ENCODE measurements around the gene MICU2. TPM values are rescaled to one million over a fixed set of nuclear protein-coding genes. Genes with fewer than 3 reads are reported as not detected.

Gene MICU2
- total and polyA plus RNA-seq, 2 of the 4 experiments (the other 2 are of a cell fraction): 14.9 to 25.0 TPM

- Histone ChIP-seq H4K20me1 (ENCODE audit: insufficient read depth, low read length) (peaks cover 18% of the 10 kb centered on the region), H3K9ac (ENCODE audit: low read depth, low read length) (no peak overlapping the region), H2AK9ac (replicated peaks; ENCODE audit: low read depth, low read length, poor library complexity) (no peak overlapping the region), H3K27me3 (ENCODE audit: control insufficient read depth, insufficient read depth, low read length) (no peaks in the 10 kb centered on the region), H3K27ac (ENCODE audit: insufficient read depth, low read length) (no peak overlapping the region), H2AK5ac (ENCODE audit: low read depth, low read length) (no peak overlapping the region), H3K9me3 (ENCODE audit: control insufficient read depth, insufficient read depth, low read length) (no peaks in the 10 kb centered on the region), H3K9me1 (ENCODE audit: insufficient read depth, low read length) (peaks cover 8% of the 10 kb centered on the region), H3K79me1 (ENCODE audit: low read depth in 1 of 2, low read length in 2 of 2) (peaks cover 21 to 38% of the 10 kb centered on the region in 2 experiments), H2BK20ac (ENCODE audit: low read depth, low read length) (no peak overlapping the region), H3K4me2 (ENCODE audit: low read depth, low read length) (no peak overlapping the region), H4K8ac (ENCODE audit: low read depth in 2 of 2, low read length in 2 of 2) (no peak overlapping the region), H3K23ac (ENCODE audit: low read depth, low read length) (no peak overlapping the region), H2AFZ (replicated peaks; ENCODE audit: low read length, poor library complexity) (no peak overlapping the region), H3K36me3 (ENCODE audit: control insufficient read depth, insufficient read depth, low read length) (peaks cover 3% of the 10 kb centered on the region; the same call in 1 of the 2 replicates), H4K5ac (ENCODE audit: low read depth, low read length) (no peak overlapping the region), H2BK15ac (ENCODE audit: low read depth, low read length) (no peak overlapping the region), H3K14ac (replicated peaks; ENCODE audit: low read depth, low read length) (no peak overlapping the region), H3K18ac (ENCODE audit: low read depth, low read length) (no peak overlapping the region), H3K4me1 (ENCODE audit: control insufficient read depth, insufficient read depth, low read length) (no peaks in the 10 kb centered on the region), H2BK120ac (ENCODE audit: low read depth, low read length) (no peak overlapping the region), H4K91ac (ENCODE audit: insufficient read depth, low read depth, low read length) (no peak overlapping the region), H2BK5ac (ENCODE audit: low read depth, low read length, poor library complexity, severe bottlenecking) (no peak overlapping the region), H3K4ac (ENCODE audit: low read depth, low read length) (no peak overlapping the region), H3K4me3 (ENCODE audit: insufficient read depth, low read depth, low read length) (no peak overlapping the region), H3K56ac (ENCODE audit: extremely low read depth, insufficient read depth, low read length) (no peak overlapping the region)
- ChIA-PET CTCF (no interaction called here), POLR2A (ENCODE audit: unreplicated experiment) (interaction anchor here (0.6 kb wide), 1 partner anchor 83 kb away, joined by 4 read pairs; no protein-coding TSS in a partner anchor)
- no TSS peak for BruUV-seq (replicated peaks)
- ATAC-seq (ENCODE audit: low read depth) (peak; percentile 53; the same call in 1 of the 2 replicates), DNase-seq (no peak)
- dilution Hi-C loops (cut with HindIII; ENCODE audit: low sequenced_read_pairs, unreplicated experiment) (no loop called here), intact Hi-C loops (cut with micrococcal nuclease) (no loop called here), in situ Hi-C loops (cut with MboI; ENCODE audit: low sequenced_read_pairs) (no loop called here)
- no peak for TF ChIP-seq RCOR1 (IDR thresholded peaks at IDR 0.05; ENCODE audit: insufficient replicate concordance, low read length)
Observed at GRCh38 chr13:21595546-21595822, 8.5 kb downstream of the MICU2 start.

Data from IMR-90 (cell line).